Caco-2 (cell line): ENCODE results near the gene ZNF525. TPM values are rescaled to one million over a fixed set of nuclear protein-coding genes. Genes with fewer than 3 reads are reported as not detected.
A peak's percentile ranks its signal among the peaks of the same experiment; 100 is the strongest.

Experiments used
- BruUV-seq: library from RNA; stranded (reverse); fragments of 400-500 nt; replicated peaks from 2 replicates; lab custom pipeline; 2021; lab: Mats Ljungman, UMichigan
- CTCF ChIA-PET: fragments of 300-600 bp; sonication (Branson Sonifier 250); formaldehyde crosslinking; loops from one replicate; lab custom pipeline; 2022; ENCODE audit warnings: antibody characterized with exemption; lab: Charles Lee
- POLR2A ChIA-PET: fragments of 300-600 bp; sonication (Branson Sonifier 250); formaldehyde crosslinking; loops from one replicate; lab custom pipeline; 2022; ENCODE audit warnings: antibody characterized with exemption; lab: Charles Lee
- DNase-seq, 2 experiments: peaks; one replicate each; pipeline versions ENCODE4 v3.0.0 to v3.0.0-alpha.2; 2020 to 2022
- H3K27me3 ChIP-seq: replicated peaks from 2 replicates; pipeline ENCODE4 v1.6.0; 2011; ENCODE audit warnings: low read length; ENCODE audit not compliant: control insufficient read depth, insufficient read depth
- H3K36me3 ChIP-seq: 2 replicates; pipeline ENCODE4 v1.5.1; 2011; ENCODE audit warnings: low read length; ENCODE audit not compliant: control insufficient read depth, insufficient read depth
- H3K4me1 ChIP-seq: fragments of 250-450 bp; sonication (Bioruptor Pico); 2 replicates; pipeline ENCODE4 v1.5.1; 2020; ENCODE audit warnings: mild to moderate bottlenecking
- H3K4me3 ChIP-seq: 2 replicates; pipeline ENCODE4 v1.5.1; 2011; ENCODE audit warnings: low read depth, mild to moderate bottlenecking, control low read depth, low read length
- H3K9me3 ChIP-seq: fragments of 250-450 bp; sonication (Bioruptor Pico); 2 replicates; pipeline ENCODE4 v1.5.1; 2020; ENCODE audit warnings: mild to moderate bottlenecking, moderate library complexity
- H3K27ac Mint-ChIP-seq: one replicate; pipeline ENCODE4 v1.8.0; 2022; ENCODE audit warnings: mixed read lengths; ENCODE audit not compliant: unreplicated experiment
- H3K27me3 Mint-ChIP-seq: one replicate; pipeline ENCODE4 v1.8.0; 2022; ENCODE audit warnings: mixed read lengths; ENCODE audit not compliant: insufficient read depth, unreplicated experiment
- H3K36me3 Mint-ChIP-seq: one replicate; pipeline ENCODE4 v1.8.0; 2022; ENCODE audit warnings: mild to moderate bottlenecking, mixed read lengths; ENCODE audit not compliant: insufficient read depth, unreplicated experiment
- H3K4me1 Mint-ChIP-seq: one replicate; pipeline ENCODE4 v1.8.0; 2022; ENCODE audit warnings: low read depth, mixed read lengths; ENCODE audit not compliant: unreplicated experiment
- H3K4me3 Mint-ChIP-seq: one replicate; pipeline ENCODE4 v1.8.0; 2022; ENCODE audit warnings: mild to moderate bottlenecking, moderate library complexity, mixed read lengths; ENCODE audit not compliant: unreplicated experiment
- H3K9me3 Mint-ChIP-seq: one replicate; pipeline ENCODE4 v1.8.0; 2022; ENCODE audit warnings: mixed read lengths; ENCODE audit not compliant: unreplicated experiment
- CTCF ChIP-seq, 2 experiments: fragments of 200-600 bp in 1 of 2; IDR thresholded peaks; 1 replicate in 1 of 2; 2 replicates in 1 of 2; pipeline versions ENCODE4 v1.5.1 to v1.8.0; 2011 to 2022; ENCODE audit warnings: antibody characterized with exemption in 1 of 2, control low read depth in 1 of 2, inconsistent platforms in 1 of 2, low read depth in 1 of 2, low read length in 1 of 2, mild to moderate bottlenecking in 1 of 2, moderate library complexity in 1 of 2; ENCODE audit not compliant: insufficient read depth in 1 of 2, severe bottlenecking in 1 of 2, unreplicated experiment in 1 of 2
- intact Hi-C: fragments of 100-400 bp; cut with micrococcal nuclease; formaldehyde crosslinking; loops from one replicate; pipeline ENCODE4 v1.10.0; 2022; ENCODE audit not compliant: unreplicated experiment
- total RNA-seq: library from RNA; stranded (reverse); gene quantifications from 2 replicates; pipeline ENCODE4 v1.2.3, GENCODE V29; 2022

The ZNF525 gene
- total RNA-seq, 1 experiment from 2014 or later: 15.0 TPM

- DNase-seq: peak in 1 of 2 experiments; percentile 30
- Mint-ChIP-seq H3K4me3 (peak overlapping the region; percentile 71), H3K36me3 (peaks cover 16% of the 10 kb centered on the region), H3K9me3 (peaks cover 35% of the 10 kb centered on the region), H3K4me1 (peaks cover 7% of the 10 kb centered on the region), H3K27me3 (no peaks in the 10 kb centered on the region), H3K27ac (peak overlapping the region; percentile 94)
- BruUV-seq: TSS peak; percentile 36
- Histone ChIP-seq H3K4me3 (peak overlapping the region; percentile 78), H3K4me1 (no peaks in the 10 kb centered on the region), H3K27me3 (no peaks in the 10 kb centered on the region), H3K9me3 (peaks cover 2% of the 10 kb centered on the region; the same call in 1 of the 2 replicates), H3K36me3 (no peaks in the 10 kb centered on the region)
- TF ChIP-seq CTCF (IDR thresholded peaks at IDR 0.05; ENCODE audit: insufficient read depth in 1 of 2, low read depth in 1 of 2, low read length in 1 of 2, severe bottlenecking in 1 of 2, unreplicated experiment in 1 of 2): no peak
- ChIA-PET CTCF (no interaction called here), POLR2A (interaction anchor here (0.8 kb wide), 1 partner anchor 33 kb away, joined by 3 read pairs; the partner anchor contains the start of gene ZNF845)
- intact Hi-C loops: no loop called here
Measured at GRCh38 chr19:53365899-53366493, 491 bp downstream of the ZNF525 start.

GRCh38 chr19:53372196-53372595, 6.7 kb downstream of the ZNF525 start:
- Histone ChIP-seq H3K4me1 (no peaks in the 10 kb centered on the region), H3K27me3 (no peaks in the 10 kb centered on the region), H3K36me3 (no peaks in the 10 kb centered on the region; the same call in 1 of the 2 replicates), H3K4me3 (no peak overlapping the region), H3K9me3 (peaks cover 6% of the 10 kb centered on the region; the same call in 1 of the 2 replicates)
- CTCF ChIA-PET: no interaction called here
- H3K9me3 Mint-ChIP-seq: peaks cover 28% of the 10 kb centered on the region
- TF ChIP-seq CTCF (IDR thresholded peaks at IDR 0.05; ENCODE audit: insufficient read depth in 1 of 2, low read depth in 1 of 2, low read length in 1 of 2, severe bottlenecking in 1 of 2, unreplicated experiment in 1 of 2): no peak
- POLR2A ChIA-PET: no interaction called here
- peaks cover 29% of the 10 kb centered on the region for H3K36me3 Mint-ChIP-seq
- H3K4me3 Mint-ChIP-seq: no peak overlapping the region
- no TSS peak for BruUV-seq
- H3K4me1 Mint-ChIP-seq: no peaks in the 10 kb centered on the region
- no peak overlapping the region for H3K27ac Mint-ChIP-seq
- intact Hi-C loops: no loop called here
- no peaks in the 10 kb centered on the region for H3K27me3 Mint-ChIP-seq
- DNase-seq: no peak

GRCh38 chr19:53374288-53374687, 8.8 kb downstream of the ZNF525 start:
- no peak overlapping the region for H3K27ac Mint-ChIP-seq

More at GRCh38 chr19:53374288-53374687, 8.8 kb downstream of the ZNF525 start:
- BruUV-seq: no TSS peak
- Mint-ChIP-seq H3K4me3 (no peak overlapping the region), H3K9me3 (peaks cover 19% of the 10 kb centered on the region), H3K36me3 (peaks cover 43% of the 10 kb centered on the region), H3K27me3 (no peaks in the 10 kb centered on the region), H3K4me1 (no peaks in the 10 kb centered on the region)
- Histone ChIP-seq H3K36me3 (no peaks in the 10 kb centered on the region; the same call in 1 of the 2 replicates), H3K4me3 (no peak overlapping the region), H3K9me3 (peaks cover 18% of the 10 kb centered on the region), H3K4me1 (no peaks in the 10 kb centered on the region), H3K27me3 (no peaks in the 10 kb centered on the region)
- TF ChIP-seq CTCF (IDR thresholded peaks at IDR 0.05; ENCODE audit: insufficient read depth in 1 of 2, low read depth in 1 of 2, low read length in 1 of 2, severe bottlenecking in 1 of 2, unreplicated experiment in 1 of 2): no peak
- ChIA-PET POLR2A (no interaction called here), CTCF (no interaction called here)
- DNase-seq: no peak
- intact Hi-C loops: no loop called here
